Smooth muscle cell (in vitro differentiated cells): ENCODE data around the gene NUP205. TPM values are rescaled to one million over a fixed set of nuclear protein-coding genes. Genes with fewer than 3 reads are reported as not detected.

Source experiments
- DNase-seq: peaks from one replicate; lab custom pipeline; 2025; ENCODE audit not compliant: unreplicated experiment; lab: John Stamatoyannopoulos, UW
- H2AFZ ChIP-seq: fragments of 200-600 bp; sonication (generic); 2 replicates; pipeline ENCODE4 v1.6.0; 2016; ENCODE audit warnings: antibody characterized with exemption, low read depth, mild to moderate bottlenecking
- H3F3A ChIP-seq: fragments of 200-600 bp; sonication (generic); 2 replicates; pipeline ENCODE4 v1.6.0; 2017; ENCODE audit warnings: antibody characterized with exemption, low read depth
- H3K27ac ChIP-seq: fragments of 200-600 bp; sonication (generic); 2 replicates; pipeline ENCODE4 v1.5.1; 2016; ENCODE audit warnings: low read depth, mild to moderate bottlenecking
- H3K27me3 ChIP-seq: fragments of 200-600 bp; sonication (generic); 2 replicates; pipeline ENCODE4 v1.6.1; 2016; ENCODE audit warnings: low read depth, mild to moderate bottlenecking
- H3K36me3 ChIP-seq: fragments of 200-600 bp; sonication (generic); 2 replicates; pipeline ENCODE4 v1.5.1; 2016; ENCODE audit warnings: low read depth
- H3K4me1 ChIP-seq: fragments of 200-600 bp; sonication (generic); 2 replicates; pipeline ENCODE4 v1.5.1; 2016; ENCODE audit warnings: low read depth
- H3K4me2 ChIP-seq: fragments of 200-600 bp; sonication (generic); 2 replicates; pipeline ENCODE4 v1.6.0; 2016; ENCODE audit warnings: mild to moderate bottlenecking
- H3K4me3 ChIP-seq: fragments of 200-600 bp; sonication (generic); 2 replicates; pipeline ENCODE4 v1.5.1; 2016; ENCODE audit warnings: mild to moderate bottlenecking
- H3K79me2 ChIP-seq: fragments of 200-600 bp; sonication (generic); 2 replicates; pipeline ENCODE4 v1.6.0; 2016; ENCODE audit warnings: low read depth, mild to moderate bottlenecking
- H3K9ac ChIP-seq: fragments of 200-600 bp; sonication (generic); 2 replicates; pipeline ENCODE4 v1.6.0; 2016; ENCODE audit warnings: low read depth
- H3K9me3 ChIP-seq: fragments of 200-600 bp; sonication (generic); replicated peaks from 2 replicates; pipeline ENCODE4 v1.5.1; 2016; ENCODE audit warnings: low read depth
- H4K20me1 ChIP-seq: fragments of 200-600 bp; sonication (generic); 2 replicates; pipeline ENCODE4 v1.6.0; 2016; ENCODE audit warnings: low read depth
- CTCF ChIP-seq: fragments of 200-600 bp; sonication (generic); IDR thresholded peaks from 2 replicates; pipeline ENCODE4 v1.5.1; 2017; ENCODE audit warnings: borderline replicate concordance, mild to moderate bottlenecking, antibody characterized with exemption; ENCODE audit not compliant: insufficient read depth, poor library complexity, severe bottlenecking
- WGBS: methylation state at CpG from one replicate; pipeline ENCODE4 v1.1.7; 2016; ENCODE audit warnings: low lambda C conversion rate; 5-methylcytosine and 5-hydroxymethylcytosine counted together
- polyA plus RNA-seq: library from polyadenylated mRNA; unstranded; fragments of >200 nt; fragmentation: Nextera tagmentation; extraction: Ambion mirVana; gene quantifications from 2 replicates; pipeline ENCODE4 v1.2.1, GENCODE V29; 2016
- total RNA-seq: library from RNA; depleted of rRNA; stranded (reverse); fragments of >200 nt; gene quantifications from 2 replicates; pipeline ENCODE4 v1.2.3, GENCODE V29; 2014

The NUP205 gene
- total RNA-seq (51.9 and 69.6 TPM in 2 replicates), polyA plus RNA-seq (17.3 and 32.4 TPM in 2 replicates)

DNA sequence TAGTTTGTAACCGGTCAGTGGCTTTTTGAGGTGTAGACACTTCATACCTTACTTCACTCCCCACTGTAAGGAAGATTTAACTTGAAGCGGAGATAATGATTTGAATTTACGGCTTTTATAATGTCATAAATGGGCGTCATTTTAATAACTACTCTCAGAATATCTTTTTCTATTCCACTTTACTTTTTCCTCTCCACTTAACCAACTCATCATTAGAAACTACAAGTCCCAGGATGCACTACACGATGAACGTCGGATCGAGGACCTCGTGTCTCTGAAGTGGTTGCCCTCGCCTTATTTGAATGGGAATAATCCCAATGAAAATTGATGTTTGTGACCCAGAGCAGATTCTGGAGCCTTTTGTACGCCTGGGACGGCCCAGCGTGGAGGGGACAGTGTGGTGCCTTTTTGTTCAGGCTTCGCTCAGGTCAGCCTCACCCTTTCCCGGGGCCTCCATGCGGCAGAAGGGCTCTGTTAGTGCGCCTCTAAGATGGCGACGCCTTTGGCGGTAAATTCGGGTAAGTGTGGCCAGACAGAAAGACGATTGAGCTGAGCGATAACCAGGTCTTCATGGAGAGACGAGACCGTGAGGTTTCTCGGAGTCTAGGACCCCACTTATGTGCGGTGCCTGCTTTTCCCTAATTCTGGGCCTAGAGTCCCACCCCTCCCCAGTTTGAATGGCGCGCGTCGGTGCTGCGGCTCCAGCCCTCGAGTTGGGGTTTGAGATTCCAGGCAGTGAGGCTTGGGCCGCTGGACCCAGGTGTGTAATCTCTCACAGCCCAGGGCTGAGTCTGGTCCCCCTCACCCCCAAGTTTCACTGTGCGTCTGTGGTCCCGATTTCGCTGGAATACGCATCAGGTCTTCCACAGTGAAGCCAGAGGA lies at the start of gene NUP205:
NUP205 (plus strand) TSS at position 463 of the 882 bp plus-strand sequence; CDS start at position 491, 28 bp downstream.
- H3F3A ChIP-seq = no peaks in the 10 kb centered on the region
- 4% methylated on average over 38 of the region's 38 CpGs for WGBS
- H3K9ac ChIP-seq = peak within 1 kb of the TSS; percentile 97
- H3K9me3 ChIP-seq = no peaks in the 10 kb centered on the region
- peak within 1 kb of the TSS; percentile 97 for H3K27ac ChIP-seq
- peaks cover 6% of the 10 kb centered on the region for H3K4me1 ChIP-seq
- H3K4me2 ChIP-seq = peak within 1 kb of the TSS; percentile 87
- peak; percentile 30 for DNase-seq
- no peaks in the 10 kb centered on the region for H3K27me3 ChIP-seq
- H3K79me2 ChIP-seq = peaks cover 42% of the 10 kb centered on the region
- H3K36me3 ChIP-seq = no peaks in the 10 kb centered on the region
- H3K4me3 ChIP-seq = peak within 1 kb of the TSS; percentile 71
- H2AFZ ChIP-seq = peak within 1 kb of the TSS; percentile 97
- H4K20me1 ChIP-seq = peaks cover 3% of the 10 kb centered on the region
- no peak for TF ChIP-seq CTCF

DNA sequence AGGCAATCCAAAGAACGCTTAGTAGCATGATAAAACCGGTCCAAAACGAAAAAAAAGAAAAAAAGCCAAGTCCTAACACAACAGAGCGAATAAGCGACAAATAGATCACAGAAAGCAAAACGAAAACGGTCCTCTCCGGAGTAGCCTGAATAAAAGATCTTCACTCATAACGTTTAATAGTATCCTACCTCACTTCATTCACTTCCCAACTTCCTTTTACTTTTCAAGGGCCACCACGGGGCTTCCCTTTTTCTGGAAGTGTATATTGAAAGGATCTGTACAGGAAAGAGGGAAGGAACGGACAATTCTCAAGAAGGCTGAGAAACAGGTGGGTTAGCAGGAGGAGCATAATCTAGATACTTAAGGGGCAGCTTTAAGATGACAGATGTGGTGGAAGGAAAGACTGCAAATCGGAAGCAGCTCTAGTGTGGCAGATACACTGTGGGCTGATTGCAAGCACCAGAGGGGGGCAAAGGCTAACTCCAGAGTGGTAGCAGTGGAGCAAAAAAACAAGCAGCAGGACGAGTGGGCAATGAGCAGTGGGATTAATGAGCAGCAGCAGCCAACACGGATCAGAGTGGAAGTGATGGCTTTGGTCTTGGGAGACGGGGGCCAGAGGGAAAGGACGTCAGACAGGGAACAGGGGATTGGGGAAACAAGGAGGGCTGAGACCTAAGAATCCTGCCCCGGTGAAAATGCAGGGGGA lies 48.7 kb upstream of the NUP205 start:
- no peak for DNase-seq
- H3K27me3 ChIP-seq = no peaks in the 10 kb centered on the region
- H3K79me2 ChIP-seq = peaks cover 52% of the 10 kb centered on the region
- H4K20me1 ChIP-seq = peaks cover 50% of the 10 kb centered on the region
- H3K4me3 ChIP-seq = peak overlapping the region; percentile 99
- peak overlapping the region; percentile 99 for H3K9ac ChIP-seq
- H3K9me3 ChIP-seq = no peaks in the 10 kb centered on the region
- WGBS = 3% methylated on average over 17 of the region's 17 CpGs
- H3K4me2 ChIP-seq = peak overlapping the region; percentile 93
- H3K4me1 ChIP-seq = peaks cover 17% of the 10 kb centered on the region
- H3K27ac ChIP-seq = peak overlapping the region; percentile 95
- peak overlapping the region; percentile 96 for H2AFZ ChIP-seq
- no peaks in the 10 kb centered on the region for H3K36me3 ChIP-seq
- no peak for TF ChIP-seq CTCF
- no peaks in the 10 kb centered on the region for H3F3A ChIP-seq

- no peak for DNase-seq
- no peak for TF ChIP-seq CTCF
- no peaks in the 10 kb centered on the region for H3K36me3 ChIP-seq
- no peaks in the 10 kb centered on the region for H3K9me3 ChIP-seq
- peaks cover 48% of the 10 kb centered on the region for H4K20me1 ChIP-seq
- H3F3A ChIP-seq = no peaks in the 10 kb centered on the region
- H3K27me3 ChIP-seq = no peaks in the 10 kb centered on the region
- H2AFZ ChIP-seq = peak overlapping the region; percentile 96
- H3K79me2 ChIP-seq = peaks cover 50% of the 10 kb centered on the region
- H3K4me2 ChIP-seq = peak overlapping the region; percentile 93
- peaks cover 17% of the 10 kb centered on the region for H3K4me1 ChIP-seq
- WGBS = 0% methylated on average over 12 of the region's 14 CpGs
- H3K27ac ChIP-seq = peak overlapping the region; percentile 95
- H3K4me3 ChIP-seq = peak overlapping the region; percentile 99
- peak overlapping the region; percentile 99 for H3K9ac ChIP-seq
Observed at GRCh38 chr7:135509589-135509838, 48.2 kb upstream of the NUP205 start.
